HCT116 (cell line): Measurements from ENCODE around the gene TMEM161B. TPM values are rescaled to one million over a fixed set of nuclear protein-coding genes. Genes with fewer than 3 reads are reported as not detected.
"Not testable (repeated sequence)": the region's sequence is repeated elsewhere in the genome, so short reads cannot be mapped to it uniquely, and the experiment has no call there.

Experiments
- ATAC-seq: fragments of 200-7000 bp; cut with Tn5 transposase; 2 replicates; pipeline ENCODE4 v1.9.1; 2020; ENCODE audit warnings: mild to moderate bottlenecking, moderate library complexity
- BruUV-seq: library from RNA; stranded (reverse); fragments of 400-500 nt; replicated peaks from 2 replicates; lab custom pipeline; 2021; lab: Mats Ljungman, UMichigan
- CTCF ChIA-PET: fragments of 300-600 bp; sonication (Branson Sonifier 250); formaldehyde crosslinking; loops from one replicate; lab custom pipeline; 2021; ENCODE audit warnings: antibody characterized with exemption; lab: Charles Lee
- POLR2A ChIA-PET: fragments of 300-600, 350-600 bp; sonication (Branson Sonifier 250); formaldehyde crosslinking; loops from one replicate; lab custom pipeline; 2021; ENCODE audit warnings: antibody characterized with exemption; lab: Charles Lee
- RAD21 ChIA-PET, 2 experiments: fragments of 300-600 bp; sonication (Branson Sonifier 250); formaldehyde crosslinking; loops; one replicate each; lab custom pipeline; 2023; ENCODE audit warnings: low total read pairs in 2 of 2; ENCODE audit not compliant: uncharacterized antibody in 2 of 2, unreplicated experiment in 2 of 2, low non-redundant PET in 1 of 2; lab: Charles Lee
- DNase-seq: peaks from one replicate; pipeline ENCODE4 v3.0.0-alpha.2; 2010; ENCODE audit warnings: low read depth, low spot score
- H2AFZ ChIP-seq: fragments of 200-600 bp; shearing (Covaris generic), sonication (generic); 2 replicates; pipeline ENCODE4 v1.6.1; 2017; ENCODE audit warnings: low read depth, mixed run types, mixed read lengths, antibody characterized with exemption, low read length; ENCODE audit not compliant: poor library complexity, severe bottlenecking
- H3K27ac ChIP-seq: 2 replicates; pipeline ENCODE4 v1.5.1; 2012; ENCODE audit warnings: low read depth, low read length
- H3K27me3 ChIP-seq: fragments of 200-600 bp; sonication (generic); 2 replicates; pipeline ENCODE4 v1.6.1; 2016; ENCODE audit warnings: mixed run types, low read length, mixed read lengths; ENCODE audit not compliant: insufficient read depth
- H3K36me3 ChIP-seq, 2 experiments: fragments of 200-500 bp in 1 of 2; fragments of 200-600 bp in 1 of 2; sonication (Bioruptor generic) in 1 of 2; sonication (generic) in 1 of 2; 2 replicates each; pipeline versions ENCODE4 v1.5.1 to v1.6.1; 2014 to 2016; ENCODE audit warnings: low read length in 2 of 2, inconsistent platforms in 1 of 2, mixed read lengths in 1 of 2, mixed run types in 1 of 2; ENCODE audit not compliant: insufficient read depth in 2 of 2, control insufficient read depth in 1 of 2
- H3K4me1 ChIP-seq, 2 experiments: fragments of 200-600 bp in 1 of 2; sonication (generic) in 1 of 2; 2 replicates each; pipeline versions ENCODE4 v1.5.1 to v1.6.1; 2012 to 2017; ENCODE audit warnings: low read length in 2 of 2, inconsistent platforms in 1 of 2, mild to moderate bottlenecking in 1 of 2, mixed read lengths in 1 of 2, mixed run types in 1 of 2, moderate library complexity in 1 of 2; ENCODE audit not compliant: insufficient read depth in 2 of 2, control insufficient read depth in 1 of 2
- H3K4me2 ChIP-seq: fragments of 200-600 bp; sonication (generic); 2 replicates; pipeline ENCODE4 v1.6.1; 2017; ENCODE audit warnings: mixed run types, low read length, mixed read lengths
- H3K4me3 ChIP-seq, 2 experiments: fragments of 200-600 bp in 1 of 2; sonication (generic) in 1 of 2; replicated peaks in 1 of 2; 2 replicates each; pipeline ENCODE4 v1.5.1; 2011 to 2016; ENCODE audit warnings: low read length in 2 of 2, control low read depth in 1 of 2, low read depth in 1 of 2, mild to moderate bottlenecking in 1 of 2, mixed read lengths in 1 of 2, mixed run types in 1 of 2
- H3K79me2 ChIP-seq: fragments of 200-600 bp; sonication (generic); 2 replicates; pipeline ENCODE4 v1.6.1; 2017; ENCODE audit warnings: mild to moderate bottlenecking, mixed run types, low read length, moderate library complexity, mixed read lengths; ENCODE audit not compliant: insufficient read depth
- H3K9ac ChIP-seq: fragments of 200-600 bp; sonication (generic); 2 replicates; pipeline ENCODE4 v1.6.1; 2016; ENCODE audit warnings: low read length, mixed read lengths
- H3K9me2 ChIP-seq: fragments of 200-600 bp; sonication (generic), shearing (Covaris generic); 2 replicates; pipeline ENCODE4 v1.6.1; 2017; ENCODE audit warnings: mixed run types, mild to moderate bottlenecking, moderate library complexity; ENCODE audit not compliant: insufficient read depth
- H3K9me3 ChIP-seq, 2 experiments: fragments of 200-500 bp in 1 of 2; fragments of 200-600 bp in 1 of 2; sonication (Bioruptor generic) in 1 of 2; sonication (generic) in 1 of 2; 2 replicates each; pipeline ENCODE4 v1.6.1; 2014 to 2017; ENCODE audit warnings: low read length in 2 of 2, mixed read lengths in 2 of 2, inconsistent platforms in 1 of 2, low read depth in 1 of 2, mild to moderate bottlenecking in 1 of 2, mixed run types in 1 of 2, moderate library complexity in 1 of 2; ENCODE audit not compliant: control insufficient read depth in 1 of 2, insufficient read depth in 1 of 2
- H4K20me1 ChIP-seq: fragments of 200-600 bp; sonication (generic), shearing (Covaris generic); 2 replicates; pipeline ENCODE4 v1.6.1; 2017; ENCODE audit warnings: mixed run types, mild to moderate bottlenecking, moderate library complexity; ENCODE audit not compliant: insufficient read depth
- CTCF ChIP-seq, 3 experiments: fragments of 200-600 bp in 1 of 3; sonication (generic) in 1 of 3; IDR thresholded peaks in 2 of 3; conservative IDR thresholded peaks in 1 of 3; 2 replicates each; pipeline ENCODE4 v1.5.1; 2012 to 2017; ENCODE audit warnings: low read depth in 2 of 3, low read length in 2 of 3, antibody characterized with exemption in 1 of 3, borderline replicate concordance in 1 of 3, control low read depth in 1 of 3, mild to moderate bottlenecking in 1 of 3, mixed read lengths in 1 of 3, mixed run types in 1 of 3, moderate library complexity in 1 of 3; ENCODE audit not compliant: insufficient read depth in 1 of 3
- ELF1 ChIP-seq: IDR thresholded peaks from 2 replicates; pipeline ENCODE4 v1.6.1; 2012; ENCODE audit warnings: low read depth, borderline replicate concordance
- EZH2phosphoT487 ChIP-seq: fragments of 200-600 bp; IDR thresholded peaks from 2 replicates; pipeline ENCODE4 v1.6.1; 2018; ENCODE audit warnings: antibody characterized with exemption, borderline replicate concordance
- JUND ChIP-seq: IDR thresholded peaks from 2 replicates; pipeline ENCODE4 v1.6.1; 2012
- MAX ChIP-seq: IDR thresholded peaks from 2 replicates; pipeline ENCODE4 v1.6.1; 2012
- REST ChIP-seq: IDR thresholded peaks from 2 replicates; pipeline ENCODE4 v1.6.1; 2012; ENCODE audit warnings: low read depth
- SIN3A ChIP-seq: IDR thresholded peaks from 2 replicates; pipeline ENCODE4 v1.6.1; 2012; ENCODE audit warnings: low read depth
- TCF7L2 ChIP-seq: IDR thresholded peaks from 2 replicates; pipeline ENCODE4 v1.7.0; 2011; ENCODE audit warnings: borderline replicate concordance, inconsistent platforms; ENCODE audit not compliant: insufficient read depth, insufficient read length; ENCODE audit errors: extremely low read depth
- YY1 ChIP-seq: IDR thresholded peaks from 2 replicates; pipeline ENCODE4 v1.6.1; 2011; ENCODE audit warnings: low read length, low read depth, moderate library complexity, mild to moderate bottlenecking; ENCODE audit not compliant: insufficient replicate concordance; ENCODE audit errors: extremely low read depth
- intact Hi-C: fragments of 100-400 bp; cut with micrococcal nuclease; formaldehyde crosslinking; loops from 2 replicates; pipeline ENCODE4 v1.10.0; 2022
- total RNA-seq: library from RNA; stranded (reverse); gene quantifications from one replicate; pipeline ENCODE4 v1.2.1, GENCODE V29; 2021; ENCODE audit not compliant: unreplicated experiment

The TMEM161B gene
- total RNA-seq, 1 experiment from 2014 or later, result 22.1 TPM

- no peak overlapping the region for H3K27ac ChIP-seq
- no peaks in the 10 kb centered on the region for H3K79me2 ChIP-seq
- POLR2A ChIA-PET, result no interaction called here
- no peak overlapping the region for H2AFZ ChIP-seq
- H4K20me1 ChIP-seq, result no peaks in the 10 kb centered on the region; the same call in 1 of the 2 replicates
- CTCF ChIA-PET, result no interaction called here
- no peak overlapping the region for H3K4me3 ChIP-seq
- no peaks in the 10 kb centered on the region for H3K9me2 ChIP-seq
- peaks cover 9 to 26% of the 10 kb centered on the region in 2 experiments; a peak in 3 of 4 replicates for H3K36me3 ChIP-seq
- BruUV-seq, result no TSS peak
- H3K4me1 ChIP-seq, result no peaks in the 10 kb centered on the region
- no peaks in the 10 kb centered on the region for H3K27me3 ChIP-seq
- no peak for ATAC-seq
- TF ChIP-seq YY1 (no peak), JUND (no peak), REST (no peak), MAX (no peak), CTCF (IDR thresholded peaks at IDR 0.05 in 2 of 3, conservative IDR thresholded peaks at IDR 0.05 in 1 of 3; ENCODE audit: borderline replicate concordance in 1 of 3, insufficient read depth in 1 of 3, low read depth in 2 of 3, low read length in 2 of 3) (no peak), SIN3A (no peak), ELF1 (no peak), TCF7L2 (no peak), EZH2phosphoT487 (no peak)
- TF ChIP-seq, all 23 proteins: peak for 0
- RAD21 ChIA-PET, result no interaction called here
- H3K9ac ChIP-seq, result no peak overlapping the region
- peaks cover 0 to 12% of the 10 kb centered on the region in 2 experiments; a peak in 2 of 4 replicates for H3K9me3 ChIP-seq
- DNase-seq, result no peak
- intact Hi-C loops, result no loop called here
- H3K4me2 ChIP-seq, result no peak overlapping the region
Observed at GRCh38 chr5:88190106-88190834, 78.4 kb downstream of the TMEM161B start.

GRCh38 chr5:88189484-88189883, 79.2 kb downstream of the TMEM161B start:
- Histone ChIP-seq H3K9me3 (peaks cover 0 to 12% of the 10 kb centered on the region in 2 experiments; a peak in 2 of 4 replicates), H3K36me3 (peaks cover 9 to 24% of the 10 kb centered on the region in 2 experiments; a peak in 3 of 4 replicates)
- H3K4me2 ChIP-seq, ATAC-seq, POLR2A ChIA-PET, DNase-seq, intact Hi-C loops, H3K27me3 ChIP-seq, RAD21 ChIA-PET, H3K27ac ChIP-seq, H3K4me1 ChIP-seq, H3K79me2 ChIP-seq, H3K9me2 ChIP-seq, CTCF ChIA-PET, H3K9ac ChIP-seq, BruUV-seq, H3K4me3 ChIP-seq, H4K20me1 ChIP-seq, H2AFZ ChIP-seq: not testable (repeated sequence)
